Type B pancreatic cell (in vitro differentiated cells): ENCODE measurements around the gene MCL1. TPM values are rescaled to one million over a fixed set of nuclear protein-coding genes. Genes with fewer than 3 reads are reported as not detected.

Experiments used
- DNase-seq: peaks from one replicate; pipeline ENCODE4 v3.0.0; 2021; ENCODE audit warnings: mixed read lengths; ENCODE audit not compliant: unreplicated experiment; ENCODE audit errors: extremely low spot score
- H3K27ac Mint-ChIP-seq: 2 replicates; pipeline ENCODE4 v1.8.0; 2021; ENCODE audit warnings: mild to moderate bottlenecking, mixed read lengths
- H3K27me3 Mint-ChIP-seq: 2 replicates; pipeline ENCODE4 v1.8.0; 2021; ENCODE audit warnings: mixed read lengths
- H3K36me3 Mint-ChIP-seq: 2 replicates; pipeline ENCODE4 v1.8.0; 2021; ENCODE audit warnings: mixed read lengths
- H3K4me1 Mint-ChIP-seq: one replicate; pipeline ENCODE4 v1.8.0; 2021; ENCODE audit warnings: mixed read lengths; ENCODE audit not compliant: unreplicated experiment
- H3K4me3 Mint-ChIP-seq: 2 replicates; pipeline ENCODE4 v1.8.0; 2021; ENCODE audit warnings: mild to moderate bottlenecking, mixed read lengths
- H3K9me3 Mint-ChIP-seq: 2 replicates; pipeline ENCODE4 v1.8.0; 2021; ENCODE audit warnings: mixed read lengths
- CTCF ChIP-seq: fragments of 200-600 bp; sonication (generic); conservative IDR thresholded peaks from 2 replicates; pipeline ENCODE4 v1.5.0; 2021; ENCODE audit warnings: antibody characterized with exemption, mild to moderate bottlenecking
- total RNA-seq: library from RNA; stranded (reverse); gene quantifications from 2 replicates; pipeline ENCODE4 v1.2.1, GENCODE V29; 2021; ENCODE audit warnings: low replicate concordance

Gene MCL1
- total RNA-seq, 1 donor from 2014 or later = 187 TPM

GRCh38 chr1:150578272-150579109 is 919 bp downstream of the MCL1 start:
- peak overlapping the region; percentile 93 for H3K27ac Mint-ChIP-seq
- no peak for DNase-seq
- peaks cover 33% of the 10 kb centered on the region for H3K4me1 Mint-ChIP-seq
- TF ChIP-seq CTCF = no peak
- no peaks in the 10 kb centered on the region for H3K27me3 Mint-ChIP-seq
- H3K4me3 Mint-ChIP-seq = peak overlapping the region; percentile 94
- H3K36me3 Mint-ChIP-seq = peaks cover 44% of the 10 kb centered on the region
- no peaks in the 10 kb centered on the region for H3K9me3 Mint-ChIP-seq

- H3K4me3 Mint-ChIP-seq = peak overlapping the region; percentile 94
- H3K4me1 Mint-ChIP-seq = peaks cover 36% of the 10 kb centered on the region
- H3K27me3 Mint-ChIP-seq = no peaks in the 10 kb centered on the region
- peaks cover 49% of the 10 kb centered on the region for H3K36me3 Mint-ChIP-seq
- no peaks in the 10 kb centered on the region for H3K9me3 Mint-ChIP-seq
- peak overlapping the region; percentile 93 for H3K27ac Mint-ChIP-seq
- TF ChIP-seq CTCF = no peak
- no peak for DNase-seq
Observed at GRCh38 chr1:150577557-150578271, 1.7 kb downstream of the MCL1 start.

- DNase-seq = no peak
- Mint-ChIP-seq H3K27ac (peak overlapping the region; percentile 93), H3K36me3 (peaks cover 53% of the 10 kb centered on the region), H3K9me3 (no peaks in the 10 kb centered on the region), H3K4me1 (peaks cover 36% of the 10 kb centered on the region), H3K4me3 (peak overlapping the region; percentile 94), H3K27me3 (no peaks in the 10 kb centered on the region)
- TF ChIP-seq CTCF = no peak
Observed at GRCh38 chr1:150576794-150577556, 2.4 kb downstream of the MCL1 start.

- Mint-ChIP-seq H3K27me3 (no peaks in the 10 kb centered on the region), H3K4me3 (peak overlapping the region; percentile 94), H3K4me1 (peaks cover 36% of the 10 kb centered on the region), H3K36me3 (peaks cover 53% of the 10 kb centered on the region), H3K27ac (peak overlapping the region; percentile 93), H3K9me3 (no peaks in the 10 kb centered on the region)
- no peak for DNase-seq
- TF ChIP-seq CTCF = no peak
Observed at GRCh38 chr1:150576367-150576711, 3.1 kb downstream of the MCL1 start.

- DNase-seq = no peak
- H3K4me1 Mint-ChIP-seq = peaks cover 35% of the 10 kb centered on the region
- peak overlapping the region; percentile 84 for H3K27ac Mint-ChIP-seq
- H3K9me3 Mint-ChIP-seq = no peaks in the 10 kb centered on the region
- H3K27me3 Mint-ChIP-seq = no peaks in the 10 kb centered on the region
- no peak for TF ChIP-seq CTCF
- H3K4me3 Mint-ChIP-seq = peak overlapping the region; percentile 94
- peaks cover 58% of the 10 kb centered on the region for H3K36me3 Mint-ChIP-seq
Observed at GRCh38 chr1:150575518-150576366, 3.7 kb downstream of the MCL1 start.
